ENCODE data around the gene PARD3B. TPM values are rescaled to one million over a fixed set of nuclear protein-coding genes. Genes with fewer than 3 reads are reported as not detected.

PARD3B gene
- total RNA-seq, 2 experiments from 2014 or later, result 0.49 to 1.1 TPM

DNA sequence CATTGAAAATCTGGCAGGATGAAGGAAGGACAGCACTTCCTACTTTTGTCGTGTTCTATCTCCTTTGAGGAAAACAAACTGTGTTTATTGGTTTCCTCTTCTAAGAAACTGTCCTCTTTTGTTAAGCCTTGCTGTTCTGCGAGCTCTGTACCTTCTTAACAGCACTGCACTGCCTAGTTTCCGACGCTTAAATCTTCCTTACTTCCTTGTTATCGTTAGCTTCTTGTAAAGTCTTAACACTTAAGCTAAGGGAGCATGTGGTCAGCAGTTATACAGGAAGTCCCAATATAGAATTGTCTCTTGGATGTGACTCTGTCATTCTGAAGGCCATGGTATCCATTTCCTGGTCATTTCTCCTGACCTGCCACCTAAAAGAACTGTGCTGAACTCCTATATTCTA, 584.3 kb downstream of the PARD3B start:
- H3K27me3 Mint-ChIP-seq, result no peaks in the 10 kb centered on the region
- no peaks in the 10 kb centered on the region for H3K9me3 Mint-ChIP-seq
- H3K27ac Mint-ChIP-seq, result peak overlapping the region; percentile 61
- H3K4me1 Mint-ChIP-seq, result peaks cover 17% of the 10 kb centered on the region
- H3K4me3 Mint-ChIP-seq, result no peak overlapping the region
- no peaks in the 10 kb centered on the region for H3K36me3 Mint-ChIP-seq
- DNase-seq, result no peak

GRCh38 chr2:205130111-205130829, 585.0 kb downstream of the PARD3B start:
- Mint-ChIP-seq H3K27me3 (no peaks in the 10 kb centered on the region), H3K4me3 (no peak overlapping the region), H3K9me3 (no peaks in the 10 kb centered on the region), H3K36me3 (no peaks in the 10 kb centered on the region), H3K27ac (peak overlapping the region; percentile 11), H3K4me1 (peaks cover 18% of the 10 kb centered on the region)
- no peak for DNase-seq

- no peaks in the 10 kb centered on the region for H3K27me3 Mint-ChIP-seq
- H3K36me3 Mint-ChIP-seq, result peaks cover 2% of the 10 kb centered on the region
- no peak for DNase-seq
- H3K4me1 Mint-ChIP-seq, result peaks cover 18% of the 10 kb centered on the region
- H3K27ac Mint-ChIP-seq, result no peak overlapping the region
- no peaks in the 10 kb centered on the region for H3K9me3 Mint-ChIP-seq
- H3K4me3 Mint-ChIP-seq, result no peak overlapping the region
These were observed 588.3 kb downstream of the PARD3B start for GRCh38 chr2:205133544-205133943.

GRCh38 chr2:205138735-205139134, 593.5 kb downstream of the PARD3B start:
- DNase-seq, result no peak
- no peaks in the 10 kb centered on the region for H3K27me3 Mint-ChIP-seq
- H3K4me3 Mint-ChIP-seq, result no peak overlapping the region
- peaks cover 7% of the 10 kb centered on the region for H3K4me1 Mint-ChIP-seq
- H3K9me3 Mint-ChIP-seq, result no peaks in the 10 kb centered on the region
- peaks cover 2% of the 10 kb centered on the region for H3K36me3 Mint-ChIP-seq
- H3K27ac Mint-ChIP-seq, result no peak overlapping the region

DNA sequence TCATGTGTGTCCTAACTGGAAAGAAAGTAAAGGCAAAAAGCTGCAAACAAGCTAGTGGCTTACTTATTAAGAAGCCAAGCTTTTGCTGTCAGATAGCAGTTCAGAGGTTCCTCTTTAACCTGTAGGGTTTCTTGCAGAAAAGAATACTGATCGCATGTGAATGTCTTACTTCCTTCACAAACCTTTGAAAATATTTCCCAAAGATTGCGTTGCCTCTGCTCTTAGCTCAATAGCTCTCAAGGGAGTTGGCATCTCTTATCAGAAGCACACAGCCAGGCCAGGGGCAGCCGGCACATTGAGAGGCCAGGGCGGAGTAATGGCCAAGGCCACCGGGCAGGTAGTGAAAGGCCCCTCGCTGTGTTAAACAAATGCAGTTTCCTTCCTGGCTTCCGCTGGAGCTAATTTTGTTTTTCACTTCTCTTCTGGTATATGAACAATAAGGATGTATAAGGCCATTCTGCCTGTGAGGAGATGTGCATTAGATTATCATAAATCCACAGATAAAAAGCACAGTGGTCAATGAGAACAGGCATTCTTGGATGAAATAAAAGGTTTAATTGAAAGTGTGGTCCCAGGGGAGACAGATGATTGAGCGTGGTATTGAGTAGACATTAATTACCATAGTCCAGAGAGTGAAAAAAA, 594.7 kb downstream of the PARD3B start:
- DNase-seq, result no peak
- no peaks in the 10 kb centered on the region for H3K27me3 Mint-ChIP-seq
- no peaks in the 10 kb centered on the region for H3K9me3 Mint-ChIP-seq
- no peak overlapping the region for H3K4me3 Mint-ChIP-seq
- H3K4me1 Mint-ChIP-seq, result peaks cover 4% of the 10 kb centered on the region
- H3K27ac Mint-ChIP-seq, result no peak overlapping the region
- peaks cover 2% of the 10 kb centered on the region for H3K36me3 Mint-ChIP-seq

DNA sequence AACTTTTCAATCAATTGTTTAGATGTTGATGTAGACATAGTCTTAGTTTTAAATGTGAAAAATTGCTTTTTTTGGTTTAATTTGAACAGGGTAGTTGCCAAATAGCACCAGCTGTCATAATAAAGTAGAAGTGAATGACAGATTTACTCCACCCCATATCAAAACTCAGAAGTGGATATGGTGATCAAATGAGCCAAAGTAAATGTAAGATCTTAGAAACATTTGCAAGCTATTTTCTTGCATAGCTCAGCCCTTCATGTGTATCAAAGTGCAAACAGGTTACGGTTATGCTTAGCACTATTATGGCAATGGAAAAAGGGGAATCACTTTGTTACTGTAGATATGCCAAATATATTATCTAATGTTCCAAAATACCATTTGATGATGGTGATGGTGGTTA, 596.1 kb downstream of the PARD3B start:
- Mint-ChIP-seq H3K4me1 (peaks cover 4% of the 10 kb centered on the region), H3K36me3 (peaks cover 2% of the 10 kb centered on the region), H3K9me3 (no peaks in the 10 kb centered on the region), H3K4me3 (no peak overlapping the region), H3K27ac (no peak overlapping the region), H3K27me3 (no peaks in the 10 kb centered on the region)
- no peak for DNase-seq

DNA sequence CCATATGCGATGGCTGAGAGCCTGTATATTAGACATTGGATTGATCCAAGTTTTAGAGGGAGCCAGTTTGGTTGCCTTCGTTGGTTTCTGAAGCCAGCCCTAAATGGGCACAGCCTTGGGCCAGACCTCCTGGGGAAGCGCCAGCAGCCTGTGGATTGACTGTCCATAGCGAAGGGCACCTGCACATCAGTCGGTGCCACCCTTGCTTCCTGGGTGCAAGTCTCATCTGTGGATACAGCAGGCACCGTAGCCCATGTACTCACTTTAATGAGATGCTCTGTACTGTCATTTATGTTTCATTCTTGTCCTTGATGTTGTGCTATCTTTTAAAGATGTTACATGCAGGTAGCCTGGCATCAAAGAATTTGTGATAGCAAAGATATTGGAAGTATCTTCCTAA, 600.6 kb downstream of the PARD3B start:
- no peaks in the 10 kb centered on the region for H3K27me3 Mint-ChIP-seq
- no peaks in the 10 kb centered on the region for H3K36me3 Mint-ChIP-seq
- DNase-seq, result no peak
- no peaks in the 10 kb centered on the region for H3K9me3 Mint-ChIP-seq
- no peaks in the 10 kb centered on the region for H3K4me1 Mint-ChIP-seq
- H3K4me3 Mint-ChIP-seq, result no peak overlapping the region
- no peak overlapping the region for H3K27ac Mint-ChIP-seq

DNA sequence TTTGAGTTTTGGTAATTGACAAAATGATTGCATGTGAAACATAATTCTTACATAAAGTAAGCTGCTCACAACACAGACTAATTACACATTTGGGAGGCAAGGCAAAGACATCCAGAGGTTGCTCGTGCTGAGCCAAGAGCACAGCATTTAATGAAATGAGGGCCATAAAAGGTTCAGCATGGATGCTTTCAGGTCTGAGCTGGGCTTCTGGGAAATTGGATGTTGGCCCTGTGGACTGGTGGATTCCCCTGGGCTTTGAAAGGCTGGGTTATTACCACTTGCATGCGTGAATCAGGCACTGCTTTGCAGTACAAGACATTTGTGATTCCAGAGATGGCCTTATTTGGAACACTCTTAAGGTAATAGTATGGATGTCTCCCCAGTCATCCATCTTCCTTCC, 603.5 kb downstream of the PARD3B start:
- no peak overlapping the region for H3K4me3 Mint-ChIP-seq
- H3K27ac Mint-ChIP-seq, result no peak overlapping the region
- H3K4me1 Mint-ChIP-seq, result no peaks in the 10 kb centered on the region
- H3K36me3 Mint-ChIP-seq, result no peaks in the 10 kb centered on the region
- peaks cover under 1% of the 10 kb centered on the region for H3K9me3 Mint-ChIP-seq
- H3K27me3 Mint-ChIP-seq, result no peaks in the 10 kb centered on the region
- no peak for DNase-seq

- no peak overlapping the region for H3K27ac Mint-ChIP-seq
- H3K9me3 Mint-ChIP-seq, result peaks cover 2% of the 10 kb centered on the region
- no peaks in the 10 kb centered on the region for H3K36me3 Mint-ChIP-seq
- H3K27me3 Mint-ChIP-seq, result no peaks in the 10 kb centered on the region
- H3K4me3 Mint-ChIP-seq, result no peak overlapping the region
- DNase-seq, result no peak
- peaks cover 4% of the 10 kb centered on the region for H3K4me1 Mint-ChIP-seq
These were observed 611.2 kb downstream of the PARD3B start for GRCh38 chr2:205156457-205156856.

- H3K36me3 Mint-ChIP-seq, result no peaks in the 10 kb centered on the region
- H3K4me1 Mint-ChIP-seq, result peaks cover 5% of the 10 kb centered on the region
- H3K27ac Mint-ChIP-seq, result no peak overlapping the region
- H3K27me3 Mint-ChIP-seq, result no peaks in the 10 kb centered on the region
- peaks cover 2% of the 10 kb centered on the region for H3K9me3 Mint-ChIP-seq
- no peak for DNase-seq
- no peak overlapping the region for H3K4me3 Mint-ChIP-seq
These were observed 613.1 kb downstream of the PARD3B start for GRCh38 chr2:205158404-205158803.

DNA sequence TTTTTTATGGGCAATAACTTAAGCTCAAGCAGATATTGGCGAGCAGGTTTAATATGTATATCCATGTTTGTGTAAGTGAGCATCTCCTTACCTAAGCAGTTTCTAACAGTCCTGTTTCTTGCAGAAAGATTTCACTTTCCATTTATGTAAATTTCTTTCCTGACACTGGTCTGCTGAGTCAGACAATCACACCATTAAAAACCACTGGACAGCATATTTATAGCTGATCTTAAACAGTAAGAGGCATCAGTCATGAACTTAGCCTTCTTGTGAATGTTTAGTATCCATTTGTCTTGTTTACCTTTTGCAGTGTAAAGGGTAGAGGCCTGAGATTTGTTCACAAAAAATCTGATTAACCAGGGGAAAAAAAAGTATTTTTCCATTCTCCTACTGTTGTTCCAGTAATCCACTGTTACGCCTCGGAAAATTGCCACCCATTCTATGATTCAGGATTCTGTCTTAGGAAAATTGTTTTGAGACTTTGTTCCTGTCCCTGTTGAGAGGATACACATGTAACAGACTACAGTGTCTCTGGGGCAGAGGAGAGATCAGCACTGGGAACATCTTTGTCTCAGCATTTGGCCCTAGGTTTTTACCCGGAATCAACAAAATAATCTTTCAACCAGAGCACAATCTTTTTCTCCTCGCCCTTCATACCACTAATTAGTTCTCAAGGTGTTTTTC, 616.0 kb downstream of the PARD3B start:
- no peak overlapping the region for H3K4me3 Mint-ChIP-seq
- H3K4me1 Mint-ChIP-seq, result peaks cover 5% of the 10 kb centered on the region
- no peaks in the 10 kb centered on the region for H3K27me3 Mint-ChIP-seq
- H3K9me3 Mint-ChIP-seq, result no peaks in the 10 kb centered on the region
- no peak for DNase-seq
- H3K36me3 Mint-ChIP-seq, result no peaks in the 10 kb centered on the region
- H3K27ac Mint-ChIP-seq, result no peak overlapping the region

GRCh38 chr2:205166745-205167144, 621.5 kb downstream of the PARD3B start:
- Mint-ChIP-seq H3K9me3 (peaks cover 4% of the 10 kb centered on the region), H3K27ac (no peak overlapping the region)

DNA sequence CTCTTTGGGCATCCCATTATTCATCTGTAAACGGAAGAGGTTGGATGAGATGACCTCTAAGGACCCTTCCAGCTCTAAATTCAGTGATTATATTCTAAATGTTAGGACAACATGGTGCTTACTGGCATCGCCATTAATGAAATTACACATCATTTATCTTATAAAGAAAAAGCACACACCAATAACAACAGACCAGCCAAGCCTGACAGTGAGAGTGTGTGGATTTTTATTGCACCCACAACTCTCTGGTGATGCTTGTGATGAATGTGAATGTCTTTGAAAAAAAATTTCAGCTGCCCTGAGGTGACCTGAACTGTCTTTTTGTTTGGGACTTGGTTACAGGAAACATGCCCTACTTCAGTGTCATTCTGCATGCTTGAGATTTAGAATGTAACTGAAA, 623.7 kb downstream of the PARD3B start:
- H3K4me3 Mint-ChIP-seq, result no peak overlapping the region
- H3K27ac Mint-ChIP-seq, result no peak overlapping the region
- peaks cover 6% of the 10 kb centered on the region for H3K4me1 Mint-ChIP-seq
- no peaks in the 10 kb centered on the region for H3K27me3 Mint-ChIP-seq
- H3K9me3 Mint-ChIP-seq, result peaks cover 4% of the 10 kb centered on the region
- no peaks in the 10 kb centered on the region for H3K36me3 Mint-ChIP-seq
- no peak for DNase-seq

More at GRCh38 chr2:205166745-205167144, 621.5 kb downstream of the PARD3B start:
- Mint-ChIP-seq H3K4me1 (peaks cover 6% of the 10 kb centered on the region), H3K4me3 (no peak overlapping the region), H3K36me3 (no peaks in the 10 kb centered on the region), H3K27me3 (no peaks in the 10 kb centered on the region)
- no peak for DNase-seq

DNA sequence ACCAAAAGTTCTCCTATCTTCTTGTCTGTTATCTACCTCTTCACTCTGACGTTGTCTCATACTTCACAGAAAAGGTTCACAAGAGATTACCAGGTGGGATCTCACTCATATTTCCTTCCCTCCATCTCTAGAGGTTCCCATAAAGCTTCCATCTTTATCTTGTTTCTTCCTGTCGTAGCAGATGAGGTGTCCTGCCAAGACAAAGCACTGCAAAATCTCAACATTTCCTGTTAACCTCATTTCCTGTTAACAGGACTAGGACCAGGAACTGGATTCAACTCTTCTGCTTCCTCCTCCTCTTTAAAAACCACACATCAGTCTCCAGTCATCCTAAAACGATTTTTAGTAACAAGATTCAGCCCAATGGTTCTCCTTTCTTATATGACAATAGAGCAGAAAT, 624.2 kb downstream of the PARD3B start:
- Mint-ChIP-seq H3K36me3 (no peaks in the 10 kb centered on the region), H3K9me3 (peaks cover 4% of the 10 kb centered on the region), H3K4me1 (peaks cover 6% of the 10 kb centered on the region), H3K27me3 (no peaks in the 10 kb centered on the region), H3K4me3 (no peak overlapping the region), H3K27ac (no peak overlapping the region)
- DNase-seq, result no peak

DNA sequence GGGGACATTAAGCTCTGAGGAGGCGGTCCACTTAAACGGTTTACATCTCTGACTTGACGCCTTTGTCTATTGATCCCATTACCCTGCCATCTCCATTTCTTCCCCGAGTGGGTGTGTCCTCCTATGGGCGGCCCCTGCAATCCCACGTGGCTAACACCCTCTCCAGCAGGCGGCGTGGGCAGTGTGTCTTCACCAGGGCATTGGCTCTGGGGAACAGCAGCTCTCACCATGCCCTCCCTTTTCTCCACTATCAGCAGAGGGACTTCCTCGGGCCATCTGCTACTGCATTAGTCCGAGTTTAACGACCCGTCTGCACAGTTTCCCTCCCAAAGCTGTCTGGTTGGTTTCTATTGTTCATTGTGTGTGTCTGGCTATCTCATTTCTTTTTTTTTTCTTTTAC, 625.1 kb downstream of the PARD3B start:
- H3K4me3 Mint-ChIP-seq, result no peak overlapping the region
- H3K27ac Mint-ChIP-seq, result no peak overlapping the region
- H3K27me3 Mint-ChIP-seq, result no peaks in the 10 kb centered on the region
- H3K9me3 Mint-ChIP-seq, result peaks cover 4% of the 10 kb centered on the region
- DNase-seq, result no peak
- no peaks in the 10 kb centered on the region for H3K36me3 Mint-ChIP-seq
- H3K4me1 Mint-ChIP-seq, result peaks cover 6% of the 10 kb centered on the region

All from activated naive CD8-positive, alpha-beta T cell treated with anti-CD3 and anti-CD28 coated beads for 36 hours (primary cell).